GM19438 (cell line): ENCODE measurements around the gene CACYBP.

ENCODE experiments used
- ATAC-seq: cut with Tn5 transposase; IDR thresholded peaks from one replicate; pipeline ENCODE4 v1.9.1; 2021; ENCODE audit warnings: low read depth; ENCODE audit not compliant: unreplicated experiment

Gene CACYBP, protein sequence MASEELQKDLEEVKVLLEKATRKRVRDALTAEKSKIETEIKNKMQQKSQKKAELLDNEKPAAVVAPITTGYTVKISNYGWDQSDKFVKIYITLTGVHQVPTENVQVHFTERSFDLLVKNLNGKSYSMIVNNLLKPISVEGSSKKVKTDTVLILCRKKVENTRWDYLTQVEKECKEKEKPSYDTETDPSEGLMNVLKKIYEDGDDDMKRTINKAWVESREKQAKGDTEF

DNA sequence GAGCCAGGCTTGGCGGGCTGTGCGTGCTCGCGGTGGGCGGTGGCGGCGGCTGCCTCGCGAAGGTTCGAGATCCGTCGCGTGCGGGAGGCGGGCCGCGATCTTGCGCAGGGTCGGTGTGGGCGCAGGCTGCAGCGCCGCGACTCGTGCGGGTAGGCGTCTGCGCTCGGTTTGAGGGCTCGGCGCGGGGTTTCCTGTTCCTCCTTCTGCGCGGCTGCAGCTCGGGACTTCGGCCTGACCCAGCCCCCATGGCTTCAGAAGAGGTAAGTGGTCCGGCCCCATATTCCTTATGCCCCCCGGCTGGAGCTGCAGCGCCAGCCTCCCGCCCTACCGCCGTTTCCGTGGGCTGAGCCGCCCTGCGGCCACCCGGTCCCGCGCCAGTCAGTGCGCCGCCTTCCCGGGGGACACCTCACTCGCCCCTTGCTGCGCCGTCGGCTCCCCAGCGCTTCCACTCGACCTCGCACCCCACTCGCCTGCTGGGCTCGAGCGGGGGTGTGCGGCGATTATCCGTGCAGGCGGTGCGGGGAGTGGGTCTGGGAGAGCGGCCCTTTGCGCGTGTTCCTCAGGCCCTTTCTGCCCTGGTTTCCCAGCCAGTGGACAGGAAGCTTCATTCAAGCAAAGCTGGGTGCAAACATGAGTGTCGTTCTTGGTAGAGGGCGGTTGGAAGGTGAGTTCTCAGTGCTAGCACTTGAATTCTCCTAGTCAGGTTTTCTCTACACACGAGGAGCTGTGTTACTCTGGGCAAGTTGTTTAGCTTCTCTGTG, at the start of gene CACYBP:
Gene CACYBP, plus strand, starts transcription at position 12 of the 761 bp plus-strand sequence. Its CDS starts 234 bp downstream, at position 246.
- ATAC-seq = peak; percentile 1

DNA sequence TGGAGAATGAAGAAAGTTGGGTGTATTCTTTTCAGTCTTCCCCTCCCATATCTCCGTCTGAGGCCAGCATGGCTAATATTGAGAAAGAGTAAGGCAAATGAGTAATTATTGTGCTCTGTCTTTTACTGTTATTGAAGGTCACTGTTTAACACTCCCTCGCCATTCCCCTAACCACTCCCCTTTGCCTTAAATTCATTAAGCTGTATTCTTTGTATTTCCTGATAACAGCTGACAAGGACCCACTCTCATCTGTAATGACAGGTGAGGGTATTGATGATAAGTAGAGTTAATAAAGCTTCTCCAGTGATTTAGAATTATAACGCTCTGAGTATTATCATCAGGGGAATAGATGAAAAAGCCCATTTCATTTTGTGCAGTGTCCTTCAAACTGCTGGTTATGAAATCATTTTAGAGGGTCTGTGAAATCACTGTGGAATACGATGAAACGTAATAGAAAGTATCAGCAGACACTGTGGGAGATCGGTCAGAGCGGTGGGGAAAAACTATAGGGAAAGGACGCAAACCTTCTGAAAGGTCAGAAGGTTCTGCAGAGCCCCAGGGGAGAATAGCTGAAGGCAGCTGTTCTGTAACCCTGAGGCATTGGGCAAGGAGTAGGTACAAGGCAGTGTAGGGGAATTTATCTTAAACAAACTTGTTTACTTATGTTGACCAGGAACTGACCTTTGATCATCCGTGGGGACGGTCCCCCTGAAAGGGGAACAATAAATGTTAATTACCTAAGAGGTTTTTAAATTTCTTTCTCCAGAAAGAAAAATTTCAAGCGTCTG, 46.3 kb upstream of the CACYBP start:
- ATAC-seq = no peak

DNA sequence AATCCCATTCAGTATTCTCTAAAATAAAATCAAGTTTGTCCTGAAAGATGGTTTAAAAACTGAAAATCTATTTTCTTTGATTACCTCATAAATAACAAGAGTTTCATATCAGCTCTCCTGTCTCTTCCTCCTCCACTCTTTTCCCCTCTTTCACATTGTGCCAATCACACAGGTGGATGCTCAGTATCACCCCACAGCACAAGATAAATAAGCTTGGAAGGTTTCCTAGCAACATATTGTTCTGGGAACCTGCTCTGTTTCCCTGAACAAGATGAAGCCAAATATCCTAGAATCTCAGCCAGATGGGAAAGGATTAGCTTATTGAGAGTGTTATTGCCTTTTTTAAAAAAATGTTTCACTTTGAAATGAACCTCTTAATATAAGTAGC, 45.7 kb upstream of the CACYBP start:
- ATAC-seq = no peak

DNA sequence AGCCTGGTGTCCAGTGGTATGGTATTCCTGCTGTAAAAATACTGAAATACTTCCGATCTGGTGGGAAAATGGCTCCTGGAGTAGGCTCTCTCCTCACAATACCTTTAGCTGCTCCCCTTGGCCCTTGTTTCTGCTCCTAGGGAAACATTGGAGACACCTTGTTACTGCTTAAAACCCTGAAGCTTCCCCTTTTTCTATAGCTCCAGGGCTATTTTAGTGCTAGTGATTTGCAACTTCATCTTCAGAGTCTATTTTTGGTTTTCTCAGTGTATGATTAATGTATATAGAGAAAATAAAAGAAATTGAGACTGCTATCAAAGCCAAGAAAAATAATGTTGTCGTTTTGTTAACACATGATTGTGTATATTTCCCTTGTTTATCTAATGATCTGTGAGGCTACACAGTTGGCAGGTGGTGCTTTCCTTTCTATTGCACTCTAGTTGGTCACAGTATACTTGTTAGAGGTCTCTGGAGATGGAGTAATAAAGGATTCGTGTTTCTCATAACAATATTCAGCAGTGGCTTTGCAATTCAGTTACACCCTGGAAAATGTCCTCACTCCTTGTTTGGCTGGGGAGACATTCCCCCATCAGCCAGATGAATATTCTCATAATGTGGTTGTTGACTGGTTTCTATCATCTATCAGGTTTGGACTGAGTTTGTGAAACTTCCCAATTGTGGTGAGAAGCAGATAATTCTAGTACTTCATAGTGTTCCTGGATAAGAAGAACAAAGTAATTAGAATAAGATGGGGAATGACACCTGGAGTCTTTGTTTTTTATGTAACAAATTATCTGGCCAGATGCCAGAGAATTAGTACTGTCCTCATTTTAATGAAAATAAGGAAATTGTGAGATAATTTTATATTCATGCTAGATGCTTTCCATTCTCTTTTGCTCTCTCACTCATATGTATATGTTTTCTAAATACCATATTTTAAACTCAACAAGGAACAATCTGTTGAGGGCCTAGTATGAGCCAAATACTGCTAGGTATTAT, 44.8 kb upstream of the CACYBP start:
- ATAC-seq = no peak

DNA sequence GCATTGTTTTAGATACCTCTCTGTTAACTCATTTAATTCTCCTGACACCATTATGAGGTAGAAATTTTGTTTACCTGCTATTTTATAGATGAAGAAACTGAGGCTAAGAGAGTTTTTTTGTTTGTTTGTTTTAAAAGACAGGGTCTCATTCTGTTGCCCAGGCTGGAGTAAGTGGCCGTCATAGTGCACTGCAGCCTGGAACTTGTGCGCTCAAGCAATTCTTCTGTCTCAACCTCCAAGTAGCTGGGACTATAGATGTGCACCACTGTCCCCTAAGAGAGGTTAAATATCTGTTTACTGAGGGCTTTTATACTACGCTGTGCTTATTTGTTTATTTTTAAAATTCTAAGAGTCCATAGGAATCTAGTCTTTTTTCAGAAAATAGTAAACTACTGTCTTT, 43.7 kb upstream of the CACYBP start:
- ATAC-seq = no peak

DNA sequence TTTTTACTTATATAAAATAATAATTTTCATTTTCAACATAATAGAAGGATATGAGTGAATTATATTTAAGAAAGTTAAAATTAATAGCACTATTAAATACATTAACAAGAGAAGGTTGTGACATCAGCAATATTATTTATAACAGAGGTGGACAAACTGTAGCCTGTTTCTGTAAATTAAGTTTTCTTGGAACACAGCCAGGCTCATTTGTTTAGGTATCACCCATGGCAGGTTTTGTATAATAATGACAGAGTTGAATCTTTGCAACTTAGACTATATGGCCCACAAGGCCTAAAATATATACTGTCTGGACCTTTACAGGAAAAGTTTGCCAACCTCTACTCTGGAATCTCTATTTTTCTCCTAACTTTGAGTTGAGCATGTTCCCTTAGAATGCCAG, 42.8 kb upstream of the CACYBP start:
- no peak for ATAC-seq

DNA sequence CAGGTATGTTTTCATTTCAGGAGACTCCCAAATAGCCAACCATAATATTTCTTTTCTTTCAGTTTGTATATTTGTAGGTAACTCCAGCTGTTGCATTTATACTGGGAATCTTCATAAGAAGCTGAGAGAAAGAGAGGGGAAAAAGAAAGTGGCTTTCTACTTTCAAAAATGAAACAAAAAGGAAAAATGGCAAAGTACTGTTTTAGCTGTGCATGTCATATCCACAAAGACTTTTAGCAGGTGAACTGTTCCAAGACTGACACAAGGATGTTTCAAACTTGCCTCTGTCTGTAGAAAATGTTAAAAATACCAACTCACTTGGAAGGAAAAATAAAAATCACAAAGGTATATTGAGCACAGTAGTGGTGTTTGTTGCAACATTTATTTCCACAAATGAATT, 41.9 kb upstream of the CACYBP start:
- ATAC-seq = no peak

DNA sequence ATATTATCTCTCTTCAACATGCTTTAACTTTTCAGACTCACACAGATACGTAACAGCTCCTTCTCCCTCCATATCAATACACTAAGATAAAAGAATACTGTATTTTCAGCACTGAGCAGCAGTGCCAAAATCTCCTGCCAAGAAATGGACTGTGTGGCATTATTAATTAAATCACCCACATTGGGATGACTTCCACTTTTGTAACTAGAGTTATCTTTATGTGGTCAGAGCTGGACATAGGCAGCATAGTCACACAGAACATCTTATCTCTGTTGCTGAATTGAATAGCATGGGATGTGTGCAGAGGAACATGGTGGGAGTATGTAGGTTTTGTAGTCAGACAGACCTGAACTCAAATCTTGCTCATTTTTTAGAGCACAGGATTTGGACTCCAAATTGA, 41.4 kb upstream of the CACYBP start:
- ATAC-seq = no peak

DNA sequence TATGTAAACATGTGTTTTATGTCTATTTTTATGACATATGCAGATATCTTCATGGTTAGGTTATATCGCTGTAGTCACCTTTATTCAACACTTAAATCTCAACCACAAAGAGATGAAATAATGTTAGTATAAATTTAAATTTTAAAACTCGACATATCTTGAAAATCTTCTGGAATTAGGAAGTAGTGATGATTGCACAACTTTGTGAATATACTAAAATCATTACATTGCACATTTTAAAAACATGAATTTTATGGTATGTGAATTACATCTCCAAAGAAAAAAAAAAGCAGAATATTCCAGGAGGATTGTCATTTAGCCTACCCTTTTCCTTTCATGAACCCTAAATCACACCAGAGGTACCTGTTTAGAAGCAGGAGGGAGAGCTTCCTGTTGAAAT, 39.4 kb upstream of the CACYBP start:
- ATAC-seq = no peak

DNA sequence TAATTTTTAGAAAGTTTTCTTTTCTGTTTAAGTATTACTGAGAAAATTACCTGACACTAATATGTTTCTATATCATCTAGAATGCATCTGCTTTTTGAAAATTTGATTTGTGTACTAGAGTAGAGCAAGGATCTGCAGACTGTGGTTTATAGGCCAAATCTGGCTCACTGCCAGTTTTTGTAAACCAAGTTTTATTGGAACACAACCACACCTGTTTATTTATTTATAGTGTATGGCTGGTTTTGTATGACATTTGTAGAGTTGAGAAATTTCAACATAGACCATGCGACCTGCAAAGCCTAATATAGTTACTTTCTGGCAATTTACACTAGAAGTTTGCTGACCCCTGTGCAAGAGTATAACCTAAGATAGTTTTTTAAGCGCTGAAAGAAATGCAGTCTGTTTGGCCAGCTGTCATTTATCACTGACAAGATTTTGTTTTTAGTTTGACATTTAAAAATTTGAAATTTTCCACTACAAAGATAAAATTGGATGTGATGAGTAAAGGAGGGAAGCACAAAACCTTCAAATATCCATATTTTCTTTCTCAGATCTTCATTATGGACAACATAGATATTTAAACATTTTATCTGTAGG, 36.1 kb upstream of the CACYBP start:
- no peak for ATAC-seq

DNA sequence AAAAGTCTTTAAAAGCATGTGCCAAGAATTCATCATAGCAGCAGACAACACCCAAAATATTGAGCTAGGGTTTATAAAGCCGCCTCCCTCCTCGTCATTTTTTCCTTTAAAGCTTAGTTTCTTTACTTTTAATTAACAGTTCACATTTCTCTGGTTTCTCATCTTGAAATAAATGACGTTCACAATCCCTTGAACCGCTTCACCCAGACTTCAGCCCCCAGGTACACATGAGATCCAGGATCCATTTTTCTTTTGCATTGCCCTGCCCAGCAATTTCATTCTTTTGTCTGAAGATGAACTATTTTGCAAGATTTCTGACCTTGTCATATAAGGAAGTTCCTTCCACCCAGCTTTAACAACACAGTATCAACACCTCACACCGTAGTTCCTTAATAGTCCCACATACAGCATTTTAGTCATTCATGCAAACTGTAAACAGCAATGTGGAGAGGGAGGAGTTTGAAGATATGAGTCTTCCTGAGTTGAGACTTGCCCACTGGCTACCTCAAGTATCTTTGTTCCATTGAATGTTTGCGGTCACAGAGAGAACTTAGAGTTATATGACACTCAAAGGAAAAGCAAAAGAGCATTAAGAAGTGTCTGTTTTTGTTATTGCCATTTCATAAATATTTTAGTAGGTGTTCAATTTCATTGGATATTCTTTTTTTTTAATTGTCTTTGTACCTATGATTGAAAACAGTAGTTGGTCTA, 35.3 kb upstream of the CACYBP start:
- ATAC-seq = no peak

DNA sequence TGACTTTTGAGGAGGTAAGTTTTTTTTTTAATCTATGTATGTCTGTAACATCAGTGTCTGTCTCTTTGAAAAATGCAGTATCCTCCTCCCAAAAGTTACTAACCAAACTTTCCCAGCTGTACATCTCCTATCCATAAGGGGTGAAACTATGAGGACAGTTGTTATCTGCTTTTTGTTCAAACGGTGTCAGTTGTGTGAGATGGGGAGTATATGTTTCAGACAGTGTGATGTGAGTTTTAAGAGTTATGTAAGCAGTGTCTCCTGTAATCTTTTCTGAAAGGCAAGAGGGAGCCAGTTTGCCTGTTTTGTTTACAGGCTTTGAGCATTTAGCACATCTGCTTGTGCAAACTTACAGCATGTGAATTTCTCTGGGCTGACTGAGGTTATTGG, 34.8 kb upstream of the CACYBP start:
- ATAC-seq = no peak

DNA sequence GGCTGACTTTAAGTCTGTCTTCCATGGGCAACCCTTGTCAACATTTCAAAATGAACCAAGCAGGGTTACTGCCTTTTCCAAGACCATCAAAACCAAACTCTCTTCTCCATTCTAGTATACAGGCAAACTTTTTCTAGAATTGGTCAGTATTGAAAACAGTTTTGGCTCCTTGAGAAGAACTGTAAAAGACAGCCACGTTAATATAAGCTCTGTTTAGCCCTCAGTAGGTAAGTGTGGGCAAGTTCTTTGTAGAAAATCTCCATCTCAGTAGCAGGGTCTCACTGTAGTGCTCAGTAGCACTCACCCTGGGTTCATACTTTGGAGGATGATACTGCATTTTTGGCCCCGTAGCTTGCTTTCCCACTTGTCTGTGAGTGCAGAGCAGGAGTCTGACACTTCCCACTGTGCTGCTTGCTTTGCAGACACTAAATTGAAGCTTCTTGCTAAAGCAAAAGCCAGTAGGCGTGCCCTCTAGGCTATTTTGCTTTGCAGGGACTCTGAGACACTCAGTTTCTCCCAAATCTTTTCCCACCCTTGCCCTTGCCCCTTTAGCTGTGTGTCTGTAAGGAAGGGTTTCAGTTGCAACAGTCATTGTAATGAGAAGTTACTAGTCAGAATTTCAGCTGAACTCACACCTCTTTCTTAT, 34.3 kb upstream of the CACYBP start:
- ATAC-seq = no peak

DNA sequence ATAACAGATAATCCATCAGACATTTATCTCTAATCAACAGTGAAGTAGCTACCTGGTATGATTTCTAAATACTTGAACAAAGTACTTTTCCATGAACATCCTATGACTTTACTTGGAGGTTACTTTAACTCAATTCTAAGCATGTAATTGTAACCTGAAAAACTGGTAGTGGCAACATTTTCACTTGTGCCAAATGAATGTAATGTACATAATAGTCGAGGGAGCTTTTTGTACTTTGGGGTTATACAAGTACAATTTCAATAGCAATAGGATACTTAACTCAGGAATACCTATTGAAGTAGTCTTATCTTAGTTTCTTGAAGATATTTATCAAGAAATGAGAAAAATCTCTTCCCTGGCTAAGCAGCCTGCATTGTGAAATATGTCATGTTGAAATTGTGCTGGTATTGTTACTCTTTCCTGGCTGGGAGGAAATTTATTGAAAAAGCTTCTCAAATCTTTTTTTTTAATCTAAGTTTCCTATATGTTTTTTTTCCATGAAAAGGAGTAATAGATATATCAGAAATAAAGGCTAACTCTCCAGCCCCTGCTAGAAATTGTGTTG, 33.7 kb upstream of the CACYBP start:
- ATAC-seq = no peak

DNA sequence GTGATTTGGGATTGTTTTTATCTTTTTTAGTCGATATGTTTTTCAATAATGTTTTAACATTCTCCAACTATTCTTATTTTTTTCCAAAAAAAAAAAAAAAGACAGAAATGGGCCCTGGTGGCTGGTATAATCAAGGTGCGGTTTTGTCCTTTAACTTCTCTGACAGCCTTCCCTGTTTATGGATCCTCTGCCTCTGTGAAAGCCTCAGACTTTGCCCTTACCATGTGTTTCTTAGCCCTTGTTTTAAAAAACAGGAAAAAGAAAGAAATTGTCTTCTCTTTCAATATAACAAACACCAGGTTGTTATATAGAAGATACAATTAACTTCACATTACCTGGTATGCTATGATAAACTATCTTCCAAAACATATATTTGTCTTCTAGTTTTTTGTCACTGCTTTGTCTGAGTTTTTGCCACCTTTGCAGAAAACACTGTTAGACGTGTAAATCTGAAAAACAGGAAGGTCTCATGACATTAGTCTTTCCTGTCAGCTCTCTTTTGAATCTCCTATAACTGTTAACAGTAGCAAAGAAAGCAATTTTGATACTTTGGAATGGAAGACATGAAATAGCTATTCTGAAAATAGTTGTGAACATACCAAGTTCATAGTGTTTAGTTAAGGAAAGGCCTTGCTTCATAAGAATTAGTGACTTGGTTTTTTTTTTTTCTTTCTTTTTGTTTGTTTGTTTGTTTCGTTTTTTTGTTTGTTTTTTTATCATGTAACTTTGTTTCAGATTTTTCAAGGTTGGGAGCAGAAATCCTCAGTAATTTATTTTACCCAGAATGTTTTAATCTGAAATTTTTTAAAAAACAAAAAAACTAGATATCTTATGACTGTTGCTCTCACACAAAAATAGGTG, 31.7 kb upstream of the CACYBP start:
- no peak for ATAC-seq

DNA sequence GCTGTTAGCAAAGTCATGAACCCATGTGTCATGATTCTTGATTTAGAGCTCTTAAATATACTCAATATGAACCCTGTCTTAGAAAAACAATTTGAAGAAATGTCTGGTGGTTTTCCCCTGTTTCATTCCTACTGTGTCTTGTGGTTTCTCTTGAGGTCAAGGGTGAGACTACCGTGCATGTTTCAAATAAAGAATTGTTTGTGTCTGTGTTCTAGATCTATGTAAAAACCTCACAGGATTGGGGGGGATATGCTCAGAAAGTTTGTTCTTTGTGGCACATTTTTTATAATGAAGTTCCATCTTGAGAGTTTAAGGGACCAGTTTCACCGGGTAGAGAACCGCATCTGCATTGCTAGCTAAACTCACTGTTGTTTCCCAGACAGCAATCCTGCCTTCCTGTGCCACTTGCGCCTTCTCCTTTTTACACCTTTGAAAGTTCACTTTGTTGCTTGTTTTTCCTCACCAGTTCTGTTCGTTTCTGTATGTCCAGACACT, 30.9 kb upstream of the CACYBP start:
- peak; percentile 63 for ATAC-seq

DNA sequence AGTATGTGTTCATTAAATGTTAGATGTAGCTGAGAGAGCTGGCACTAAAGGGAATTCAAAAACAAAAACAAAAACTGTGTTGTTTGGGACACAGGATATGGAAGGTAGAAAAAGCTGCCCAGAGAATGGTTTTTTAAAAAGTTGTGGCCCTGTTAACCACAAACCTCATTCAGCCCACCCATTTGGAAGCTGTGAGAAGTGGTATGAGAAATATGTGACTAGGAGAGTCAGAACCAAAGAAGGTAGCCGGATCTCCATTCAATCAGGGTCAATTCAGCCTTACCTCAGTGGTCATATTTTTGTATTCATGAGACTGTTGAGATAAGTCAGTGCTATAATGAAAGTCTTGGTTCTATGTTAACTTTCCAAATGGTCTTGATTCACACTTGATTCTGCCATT, 29.8 kb upstream of the CACYBP start:
- ATAC-seq = no peak
